ENCODE data around the gene GNAT2. TPM values are rescaled to one million over a fixed set of nuclear protein-coding genes. Genes with fewer than 3 reads are reported as not detected.

Gene GNAT2
- total RNA-seq, 1 donor from 2014 or later, result not detected

- H3K79me2 ChIP-seq (ENCODE audit: low read depth), result peaks cover 100% of the 10 kb centered on the region
- no peaks in the 10 kb centered on the region for H3K36me3 Mint-ChIP-seq
- H3K36me3 ChIP-seq, result no peaks in the 10 kb centered on the region
- no peaks in the 10 kb centered on the region for H3K9me3 ChIP-seq (ENCODE audit: low read depth)
- no peak for DNase-seq (ENCODE audit: low spot score)
- no peak overlapping the region for H3K4me3 ChIP-seq
- H3K27me3 Mint-ChIP-seq (ENCODE audit: insufficient read depth, low read depth), result no peaks in the 10 kb centered on the region
- peaks cover 13% of the 10 kb centered on the region for H3K4me1 Mint-ChIP-seq
- no peak overlapping the region for H3K4me3 Mint-ChIP-seq
- H2AFZ ChIP-seq (replicated peaks), result no peak overlapping the region
- H3K9ac ChIP-seq, result no peak overlapping the region
- H3F3A ChIP-seq (ENCODE audit: low read depth), result peaks cover 45% of the 10 kb centered on the region
- peak overlapping the region; percentile 66 for H3K27ac ChIP-seq
- H3K27ac Mint-ChIP-seq, result no peak overlapping the region
- peak overlapping the region; percentile 64 for H3K4me2 ChIP-seq
- peaks cover 44% of the 10 kb centered on the region for H3K4me1 ChIP-seq
- H3K27me3 ChIP-seq, result no peaks in the 10 kb centered on the region
- H3K9me3 Mint-ChIP-seq, result no peaks in the 10 kb centered on the region
- H4K20me1 ChIP-seq (ENCODE audit: low read depth), result peaks cover 85% of the 10 kb centered on the region
- TF ChIP-seq EZH2 (IDR thresholded peaks at IDR 0.05) (no peak), CTCF (IDR thresholded peaks at IDR 0.05) (no peak), EZH2phosphoT487 (IDR thresholded peaks at IDR 0.05) (no peak)
Measured at GRCh38 chr1:109564194-109564878, 55.1 kb downstream of the GNAT2 start.

GRCh38 chr1:109559995-109560394 lies 59.4 kb downstream of the GNAT2 start:
- no peaks in the 10 kb centered on the region for H3K9me3 Mint-ChIP-seq
- Histone ChIP-seq H3K4me1 (peaks cover 39% of the 10 kb centered on the region), H3F3A (ENCODE audit: low read depth) (peaks cover 34% of the 10 kb centered on the region), H2AFZ (replicated peaks) (no peak overlapping the region), H3K27ac (no peak overlapping the region), H3K79me2 (ENCODE audit: low read depth) (peaks cover 100% of the 10 kb centered on the region), H3K36me3 (no peaks in the 10 kb centered on the region), H3K9ac (no peak overlapping the region), H4K20me1 (ENCODE audit: low read depth) (peaks cover 91% of the 10 kb centered on the region), H3K27me3 (no peaks in the 10 kb centered on the region), H3K4me2 (no peak overlapping the region), H3K4me3 (no peak overlapping the region), H3K9me3 (ENCODE audit: low read depth) (no peaks in the 10 kb centered on the region)
- TF ChIP-seq CTCF (IDR thresholded peaks at IDR 0.05), result no peak
- TF ChIP-seq EZH2phosphoT487 (IDR thresholded peaks at IDR 0.05), result no peak
- no peak for TF ChIP-seq EZH2 (IDR thresholded peaks at IDR 0.05)
- H3K27me3 Mint-ChIP-seq (ENCODE audit: insufficient read depth, low read depth), result peaks cover 2% of the 10 kb centered on the region
- peaks cover 6% of the 10 kb centered on the region for H3K36me3 Mint-ChIP-seq
- no peak overlapping the region for H3K4me3 Mint-ChIP-seq
- no peak overlapping the region for H3K27ac Mint-ChIP-seq
- H3K4me1 Mint-ChIP-seq, result peaks cover 20% of the 10 kb centered on the region
- DNase-seq (ENCODE audit: low spot score), result no peak

GRCh38 chr1:109557520-109557919 lies 61.9 kb downstream of the GNAT2 start:
- no peaks in the 10 kb centered on the region for H3K9me3 Mint-ChIP-seq
- peaks cover 16% of the 10 kb centered on the region for H3K4me1 ChIP-seq
- H3K4me3 ChIP-seq, result no peak overlapping the region
- no peak overlapping the region for H3K4me3 Mint-ChIP-seq
- H3K4me2 ChIP-seq, result no peak overlapping the region
- peaks cover 2% of the 10 kb centered on the region for H3K27me3 Mint-ChIP-seq (ENCODE audit: insufficient read depth, low read depth)
- no peak for DNase-seq (ENCODE audit: low spot score)
- peaks cover 100% of the 10 kb centered on the region for H3K79me2 ChIP-seq (ENCODE audit: low read depth)
- no peak overlapping the region for H2AFZ ChIP-seq (replicated peaks)
- H3K9ac ChIP-seq, result no peak overlapping the region
- H3K27me3 ChIP-seq, result no peaks in the 10 kb centered on the region
- peaks cover 91% of the 10 kb centered on the region for H4K20me1 ChIP-seq (ENCODE audit: low read depth)
- H3K27ac ChIP-seq, result no peak overlapping the region
- peaks cover 22% of the 10 kb centered on the region for H3F3A ChIP-seq (ENCODE audit: low read depth)
- H3K36me3 ChIP-seq, result no peaks in the 10 kb centered on the region
- TF ChIP-seq EZH2phosphoT487 (IDR thresholded peaks at IDR 0.05), result no peak
- TF ChIP-seq EZH2 (IDR thresholded peaks at IDR 0.05), result no peak
- peaks cover 10% of the 10 kb centered on the region for H3K36me3 Mint-ChIP-seq
- no peaks in the 10 kb centered on the region for H3K9me3 ChIP-seq (ENCODE audit: low read depth)
- H3K27ac Mint-ChIP-seq, result no peak overlapping the region
- peaks cover 12% of the 10 kb centered on the region for H3K4me1 Mint-ChIP-seq

GRCh38 chr1:109556563-109556962 lies 62.9 kb downstream of the GNAT2 start:
- Histone ChIP-seq H3K4me3 (no peak overlapping the region), H3K9ac (no peak overlapping the region), H3K27ac (no peak overlapping the region), H3K79me2 (ENCODE audit: low read depth) (peaks cover 100% of the 10 kb centered on the region), H3K4me2 (no peak overlapping the region), H3K9me3 (ENCODE audit: low read depth) (no peaks in the 10 kb centered on the region), H3K27me3 (no peaks in the 10 kb centered on the region), H3F3A (ENCODE audit: low read depth) (peaks cover 14% of the 10 kb centered on the region), H3K36me3 (no peaks in the 10 kb centered on the region), H4K20me1 (ENCODE audit: low read depth) (peaks cover 90% of the 10 kb centered on the region), H2AFZ (replicated peaks) (no peak overlapping the region), H3K4me1 (peaks cover 11% of the 10 kb centered on the region)
- Mint-ChIP-seq H3K27me3 (ENCODE audit: insufficient read depth, low read depth) (peaks cover 2% of the 10 kb centered on the region), H3K27ac (no peak overlapping the region), H3K4me1 (peaks cover 12% of the 10 kb centered on the region), H3K36me3 (peaks cover 12% of the 10 kb centered on the region), H3K9me3 (no peaks in the 10 kb centered on the region), H3K4me3 (no peak overlapping the region)
- TF ChIP-seq CTCF (IDR thresholded peaks at IDR 0.05) (no peak), EZH2phosphoT487 (IDR thresholded peaks at IDR 0.05) (no peak), EZH2 (IDR thresholded peaks at IDR 0.05) (no peak)
- no peak for DNase-seq (ENCODE audit: low spot score)

Data from neural progenitor cell (in vitro differentiated cells).